ENCODE results near the gene SLC16A14. TPM values are rescaled to one million over a fixed set of nuclear protein-coding genes. Genes with fewer than 3 reads are reported as not detected.
"Not testable (repeated sequence)": the region's sequence is repeated elsewhere in the genome, so short reads cannot be mapped to it uniquely, and the experiment has no call there.

Gene SLC16A14, protein sequence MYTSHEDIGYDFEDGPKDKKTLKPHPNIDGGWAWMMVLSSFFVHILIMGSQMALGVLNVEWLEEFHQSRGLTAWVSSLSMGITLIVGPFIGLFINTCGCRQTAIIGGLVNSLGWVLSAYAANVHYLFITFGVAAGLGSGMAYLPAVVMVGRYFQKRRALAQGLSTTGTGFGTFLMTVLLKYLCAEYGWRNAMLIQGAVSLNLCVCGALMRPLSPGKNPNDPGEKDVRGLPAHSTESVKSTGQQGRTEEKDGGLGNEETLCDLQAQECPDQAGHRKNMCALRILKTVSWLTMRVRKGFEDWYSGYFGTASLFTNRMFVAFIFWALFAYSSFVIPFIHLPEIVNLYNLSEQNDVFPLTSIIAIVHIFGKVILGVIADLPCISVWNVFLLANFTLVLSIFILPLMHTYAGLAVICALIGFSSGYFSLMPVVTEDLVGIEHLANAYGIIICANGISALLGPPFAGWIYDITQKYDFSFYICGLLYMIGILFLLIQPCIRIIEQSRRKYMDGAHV
- total RNA-seq (2021), result 2.2 and 3.0 TPM in 2 replicates
- percentile 39 among the genes with signal in this experiment for Bru-seq, nascent RNA
- percentile 42 among the genes with signal in this experiment for BruChase-seq, experiment 1, labeled RNA remaining after a 2-hour chase
- percentile 42 among the genes with signal in this experiment for BruChase-seq, experiment 2, labeled RNA remaining after a 6-hour chase
- long read RNA-seq, full-length matches to known transcripts, result 6 of 9 reads
- long read RNA-seq, partial matches to known transcripts, result 0 of 9 reads
- long read RNA-seq, other reads (novel, unspliced or antisense), result 3 of 9 reads

DNA sequence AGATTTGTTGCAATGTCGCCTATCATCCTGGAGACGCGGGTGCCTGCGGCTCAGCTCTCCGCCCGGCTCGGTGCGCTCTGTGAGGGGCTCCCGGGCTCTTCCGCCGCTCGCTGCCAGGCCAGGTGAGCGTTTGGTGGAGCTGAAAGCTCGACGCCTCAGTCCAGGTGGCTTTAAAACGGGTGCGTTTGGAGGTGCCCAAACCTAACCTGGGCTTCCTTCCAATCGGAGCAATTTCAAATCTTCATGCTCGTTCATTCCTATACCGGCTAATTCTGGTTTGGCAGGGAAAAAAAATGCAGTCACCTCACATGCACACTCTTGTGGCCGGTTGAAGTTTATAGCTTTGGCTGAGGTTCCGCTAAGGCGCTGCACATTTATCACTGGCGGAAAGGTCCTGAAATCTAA, at the start of gene SLC16A14:
Gene SLC16A14 (minus strand): TSS at position 274 of the 405 bp plus-strand sequence. CDS start 9,572 bp downstream, outside the sequence.
- Histone ChIP-seq H3K4me1 (ENCODE audit: insufficient read depth, low read length, poor library complexity, severe bottlenecking) (no peaks in the 10 kb centered on the region), H3K27ac (ENCODE audit: low read depth, low read length, poor library complexity, severe bottlenecking) (peak within 1 kb of the TSS; percentile 35), H3K4me3 (ENCODE audit: low read depth, low read length, poor library complexity, severe bottlenecking) (peak within 1 kb of the TSS; percentile 64), H3K27me3 (replicated peaks; ENCODE audit: insufficient read depth, low read depth, low read length, poor library complexity) (no peaks in the 10 kb centered on the region), H3K36me3 (ENCODE audit: insufficient read depth, low read length, poor library complexity, severe bottlenecking) (no peaks in the 10 kb centered on the region), H3K9me3 (ENCODE audit: low read depth, low read length, poor library complexity, severe bottlenecking) (no peaks in the 10 kb centered on the region)
- TF ChIP-seq, protein P1, sequence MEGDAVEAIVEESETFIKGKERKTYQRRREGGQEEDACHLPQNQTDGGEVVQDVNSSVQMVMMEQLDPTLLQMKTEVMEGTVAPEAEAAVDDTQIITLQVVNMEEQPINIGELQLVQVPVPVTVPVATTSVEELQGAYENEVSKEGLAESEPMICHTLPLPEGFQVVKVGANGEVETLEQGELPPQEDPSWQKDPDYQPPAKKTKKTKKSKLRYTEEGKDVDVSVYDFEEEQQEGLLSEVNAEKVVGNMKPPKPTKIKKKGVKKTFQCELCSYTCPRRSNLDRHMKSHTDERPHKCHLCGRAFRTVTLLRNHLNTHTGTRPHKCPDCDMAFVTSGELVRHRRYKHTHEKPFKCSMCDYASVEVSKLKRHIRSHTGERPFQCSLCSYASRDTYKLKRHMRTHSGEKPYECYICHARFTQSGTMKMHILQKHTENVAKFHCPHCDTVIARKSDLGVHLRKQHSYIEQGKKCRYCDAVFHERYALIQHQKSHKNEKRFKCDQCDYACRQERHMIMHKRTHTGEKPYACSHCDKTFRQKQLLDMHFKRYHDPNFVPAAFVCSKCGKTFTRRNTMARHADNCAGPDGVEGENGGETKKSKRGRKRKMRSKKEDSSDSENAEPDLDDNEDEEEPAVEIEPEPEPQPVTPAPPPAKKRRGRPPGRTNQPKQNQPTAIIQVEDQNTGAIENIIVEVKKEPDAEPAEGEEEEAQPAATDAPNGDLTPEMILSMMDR (conservative IDR thresholded peaks at IDR 0.05; ENCODE audit: low read depth, low read length), result 0 out of 2 replicates have a peak, but pooled peaks have one; percentile 25
- TF ChIP-seq EZH2 (IDR thresholded peaks at IDR 0.05; ENCODE audit: borderline replicate concordance, low read depth, low read length, poor library complexity, severe bottlenecking), result no peak
- intact Hi-C loops (cut with micrococcal nuclease; ENCODE audit: unreplicated experiment), result loop anchor here (5.0 kb wide), 1 partner anchor 94 kb away; no protein-coding TSS in a partner anchor
- ChIA-PET CTCF (interaction anchor here (0.5 to 1.0 kb wide), 2 partner anchors 17 to 91 kb away, joined by 3 to 6 read pairs; no protein-coding TSS in a partner anchor), POLR2A (ENCODE audit: low non-redundant PET) (no interaction called here)
- DNase-seq (ENCODE audit: low spot score), result peak; percentile 63
- no TSS peak for BruUV-seq (replicated peaks)

DNA sequence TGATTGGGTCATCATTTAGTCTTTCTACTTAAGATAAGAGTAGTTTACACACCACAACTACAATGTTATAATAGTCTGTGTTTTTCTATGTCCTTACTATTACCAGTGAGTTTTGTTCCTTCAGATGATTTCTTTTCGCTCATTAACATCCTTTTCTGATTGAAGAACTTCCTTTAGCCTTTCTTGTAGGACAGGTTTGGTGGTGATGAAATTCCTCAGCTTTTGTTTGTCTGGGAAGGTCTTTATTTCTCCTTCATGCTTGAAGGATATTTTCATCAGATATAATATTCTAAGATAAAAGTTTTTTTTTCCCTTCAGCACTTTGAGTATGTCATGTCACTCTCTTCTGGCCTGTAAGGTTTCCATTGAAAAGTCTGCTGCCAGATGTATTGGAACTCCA, 38.0 kb upstream of the SLC16A14 start:
- no peaks in the 10 kb centered on the region for H3K27me3 ChIP-seq (replicated peaks; ENCODE audit: insufficient read depth, low read depth, low read length, poor library complexity)
- H3K9me3 ChIP-seq (ENCODE audit: low read depth, low read length, poor library complexity, severe bottlenecking), result no peaks in the 10 kb centered on the region
- ChIA-PET CTCF (no interaction called here), POLR2A (ENCODE audit: low non-redundant PET) (no interaction called here)
- BruUV-seq (replicated peaks), result no TSS peak
- TF ChIP-seq EZH2 (IDR thresholded peaks at IDR 0.05; ENCODE audit: borderline replicate concordance, low read depth, low read length, poor library complexity, severe bottlenecking), result no peak
- TF ChIP-seq, protein P1 (conservative IDR thresholded peaks at IDR 0.05; ENCODE audit: low read depth, low read length), result no peak
- no peak overlapping the region for H3K4me3 ChIP-seq (ENCODE audit: low read depth, low read length, poor library complexity, severe bottlenecking)
- no peak for DNase-seq (ENCODE audit: low spot score)
- H3K4me1 ChIP-seq (ENCODE audit: insufficient read depth, low read length, poor library complexity, severe bottlenecking), result no peaks in the 10 kb centered on the region
- no peaks in the 10 kb centered on the region for H3K36me3 ChIP-seq (ENCODE audit: insufficient read depth, low read length, poor library complexity, severe bottlenecking)
- no peak overlapping the region for H3K27ac ChIP-seq (ENCODE audit: low read depth, low read length, poor library complexity, severe bottlenecking)
- intact Hi-C loops (cut with micrococcal nuclease; ENCODE audit: unreplicated experiment), result no loop called here

DNA sequence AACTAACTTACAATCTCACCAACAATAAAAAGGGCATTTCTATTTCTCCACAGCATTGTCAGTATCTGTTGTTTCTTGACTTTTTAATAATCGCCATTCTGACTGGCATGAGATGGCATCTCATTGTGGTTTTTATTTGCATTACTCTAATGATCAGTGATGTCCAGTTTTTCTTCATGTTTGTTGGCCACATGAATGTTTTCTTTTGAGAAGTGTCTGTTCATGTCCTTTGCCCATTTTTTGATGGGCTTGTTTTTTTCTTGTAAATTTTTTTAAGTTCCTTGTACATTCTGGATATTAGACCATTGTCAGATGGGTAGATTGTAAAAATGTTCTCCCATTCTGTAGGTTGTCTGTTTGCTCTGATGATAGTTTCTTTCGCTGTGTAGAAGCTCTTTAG, 33.2 kb upstream of the SLC16A14 start:
- POLR2A ChIA-PET (ENCODE audit: low non-redundant PET); H3K9me3 ChIP-seq (ENCODE audit: low read depth, low read length, poor library complexity, severe bottlenecking); BruUV-seq (replicated peaks); CTCF ChIA-PET; DNase-seq (ENCODE audit: low spot score); H3K4me3 ChIP-seq (ENCODE audit: low read depth, low read length, poor library complexity, severe bottlenecking); H3K36me3 ChIP-seq (ENCODE audit: insufficient read depth, low read length, poor library complexity, severe bottlenecking); intact Hi-C loops (cut with micrococcal nuclease; ENCODE audit: unreplicated experiment); H3K27ac ChIP-seq (ENCODE audit: low read depth, low read length, poor library complexity, severe bottlenecking); H3K4me1 ChIP-seq (ENCODE audit: insufficient read depth, low read length, poor library complexity, severe bottlenecking); H3K27me3 ChIP-seq (replicated peaks; ENCODE audit: insufficient read depth, low read depth, low read length, poor library complexity): not testable (repeated sequence)

All from A673 (cell line).